NCI-H2196 (cell line): ENCODE data around the gene ZNF497.

Experiments
- DNase-seq: peaks from one replicate; lab custom pipeline; 2025; ENCODE audit not compliant: unreplicated experiment; lab: John Stamatoyannopoulos, UW

The ZNF497 gene

GRCh38 chr19:58368561-58369360 is 6.2 kb upstream of the ZNF497 start:
- no peak for DNase-seq

GRCh38 chr19:58367698-58368454 is 5.3 kb upstream of the ZNF497 start:
- no peak for DNase-seq

GRCh38 chr19:58366585-58367430 is 4.3 kb upstream of the ZNF497 start:
- DNase-seq, result no peak

- DNase-seq, result no peak
These were observed 1.6 kb upstream of the ZNF497 start for GRCh38 chr19:58364146-58364545.

- peak; percentile 64 for DNase-seq
These were observed 665 bp downstream of the ZNF497 start for GRCh38 chr19:58361900-58362271.

- no peak for DNase-seq
These were observed 4.9 kb downstream of the ZNF497 start for GRCh38 chr19:58357481-58358145.

GRCh38 chr19:58356766-58357480 is 5.6 kb downstream of the ZNF497 start:
- DNase-seq, result no peak

- DNase-seq, result no peak
These were observed 6.4 kb downstream of the ZNF497 start for GRCh38 chr19:58355908-58356765.

- DNase-seq, result no peak
These were observed 7.2 kb downstream of the ZNF497 start for GRCh38 chr19:58355215-58355796.

GRCh38 chr19:58354478-58355030 is 8.0 kb downstream of the ZNF497 start:
- DNase-seq, result no peak

- no peak for DNase-seq
These were observed 8.7 kb downstream of the ZNF497 start for GRCh38 chr19:58353717-58354477.

- DNase-seq, result no peak
These were observed 9.5 kb downstream of the ZNF497 start, which contains the start of gene A1BG for GRCh38 chr19:58352760-58353671. TSS of gene A1BG (minus strand) at chr19:58353492. CDS start at chr19:58353437, 55 bp downstream.

GRCh38 chr19:58351990-58352755 is 10.4 kb downstream of the ZNF497 start:
- no peak for DNase-seq

GRCh38 chr19:58351558-58351878 is 11.0 kb downstream of the ZNF497 start:
- no peak for DNase-seq

GRCh38 chr19:58350871-58351557 is 11.5 kb downstream of the ZNF497 start:
- DNase-seq, result no peak
